Measurements from ENCODE around the gene NAT10.

The NAT10 gene

GRCh38 chr11:34105957-34106504 is 602 bp downstream of the NAT10 start:
- DNase-seq (ENCODE audit: low spot score): peak; percentile 11
- FAIRE-seq: no peak

DNA sequence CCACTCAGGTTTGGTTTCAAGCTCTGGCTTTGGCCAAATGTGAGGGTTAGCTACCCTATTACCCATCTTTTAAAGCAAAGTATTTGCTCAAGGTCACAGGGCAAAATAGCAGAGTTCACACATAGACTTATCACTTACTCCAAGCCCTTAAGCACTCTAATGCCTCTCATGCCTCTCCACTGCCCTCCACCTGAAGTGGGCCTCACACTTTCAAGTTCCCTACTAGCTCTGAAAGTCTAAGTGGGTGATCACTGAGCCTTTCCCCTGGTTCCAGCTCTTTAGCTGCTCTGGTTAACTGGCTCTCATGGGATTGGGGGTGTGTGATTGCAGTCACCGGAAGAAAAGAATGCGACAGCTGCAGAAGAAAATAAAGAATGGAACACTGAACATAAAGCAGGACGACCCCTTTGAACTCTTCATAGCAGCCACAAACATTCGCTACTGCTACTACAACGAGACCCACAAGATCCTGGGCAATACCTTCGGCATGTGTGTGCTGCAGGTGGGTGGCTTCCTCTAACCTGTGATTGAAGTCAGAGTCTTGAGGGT is 6.4 kb downstream of the NAT10 start:
- no peak for DNase-seq (ENCODE audit: low spot score)
- no peak for FAIRE-seq

DNA sequence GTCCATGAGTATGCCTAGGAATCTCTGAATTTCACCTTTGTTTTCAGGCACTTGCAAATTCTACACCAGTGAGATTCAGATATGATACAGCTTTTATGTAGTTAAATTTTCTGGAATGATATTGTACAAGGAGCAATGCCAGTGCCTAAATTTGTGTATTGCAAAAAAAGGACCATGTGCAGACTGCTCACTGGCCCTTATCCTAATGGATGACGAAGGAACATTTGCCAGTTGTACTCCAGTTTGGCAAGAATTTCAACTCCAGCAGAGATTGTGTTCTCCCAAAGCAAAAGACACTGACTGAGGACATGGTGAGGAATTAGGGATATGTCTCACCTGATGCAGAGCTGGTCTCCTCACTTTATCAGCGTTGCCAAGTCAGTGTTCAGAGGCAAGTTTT is 8.6 kb downstream of the NAT10 start:
- DNase-seq (ENCODE audit: low spot score) (no peak), FAIRE-seq (no peak)

GRCh38 chr11:34114471-34114870 is 9.0 kb downstream of the NAT10 start:
- FAIRE-seq: no peak

GRCh38 chr11:34120651-34121050 is 15.2 kb downstream of the NAT10 start:
- FAIRE-seq (no peak), DNase-seq (ENCODE audit: low spot score) (no peak)

More at GRCh38 chr11:34114471-34114870, 9.0 kb downstream of the NAT10 start:
- no peak for DNase-seq (ENCODE audit: low spot score)

DNA sequence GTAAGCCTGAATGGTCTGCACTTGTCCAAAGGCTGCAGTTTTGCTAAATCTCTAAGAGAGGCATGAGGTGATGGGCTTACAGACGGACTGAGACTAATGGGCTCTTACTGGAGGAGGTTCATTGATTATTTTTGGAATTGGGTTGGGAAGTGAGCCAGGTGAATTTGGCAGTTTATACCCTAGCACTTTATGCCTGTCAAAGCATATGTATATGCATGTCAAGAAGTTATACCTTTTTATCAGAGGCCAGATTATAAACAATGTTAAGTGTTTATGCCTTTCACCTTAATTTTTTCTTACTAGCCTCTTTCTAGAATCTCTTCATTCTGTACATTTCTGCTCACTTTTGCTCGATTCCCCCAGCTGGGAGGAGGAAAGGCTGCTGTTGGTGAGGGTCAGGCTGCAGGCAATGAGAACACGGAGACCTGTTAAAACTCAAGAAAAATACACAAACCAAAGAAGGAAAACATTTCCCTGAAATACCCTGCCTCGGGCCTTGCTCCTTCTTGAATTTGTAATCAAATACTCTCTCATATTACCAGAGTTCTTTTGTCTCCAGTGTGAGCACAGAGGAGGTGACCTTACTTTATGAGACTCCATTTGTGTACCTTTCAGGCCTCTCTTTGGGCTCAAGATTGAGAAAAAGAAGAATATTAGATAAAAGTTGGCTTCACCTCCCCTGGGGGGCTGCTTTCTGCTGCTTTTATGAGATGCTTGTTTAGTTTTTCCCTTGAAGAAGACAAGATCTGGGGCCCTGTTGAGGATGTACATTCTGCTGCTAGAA is 19.6 kb downstream of the NAT10 start:
- FAIRE-seq: no peak
- no peak for DNase-seq (ENCODE audit: low spot score)

- DNase-seq (ENCODE audit: low spot score) (no peak), FAIRE-seq (no peak)
Observed at GRCh38 chr11:34126959-34127848, 21.8 kb downstream of the NAT10 start.

DNA sequence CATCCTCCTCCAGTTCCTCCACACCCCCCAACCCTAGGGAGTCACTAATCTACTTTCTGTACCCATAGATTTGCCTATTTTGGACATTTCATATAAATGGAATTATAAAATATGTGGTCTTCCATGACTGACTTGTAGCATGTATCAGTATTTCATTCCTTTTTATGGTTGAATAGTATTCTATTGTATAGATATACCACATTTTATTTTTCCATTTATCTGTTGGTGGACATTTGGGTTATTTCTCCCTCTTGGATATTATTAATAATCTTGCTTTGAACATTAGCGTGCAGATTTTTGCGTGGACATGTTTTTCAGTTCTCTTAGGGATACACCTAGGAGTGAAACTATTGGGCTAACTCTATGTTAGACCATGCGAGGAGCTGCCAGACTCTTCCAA is 23.4 kb downstream of the NAT10 start:
- no peak for DNase-seq (ENCODE audit: low spot score)
- FAIRE-seq: no peak

- DNase-seq (ENCODE audit: low spot score) (no peak), FAIRE-seq (no peak)
Observed at GRCh38 chr11:34132261-34132965, 27.0 kb downstream of the NAT10 start.

DNA sequence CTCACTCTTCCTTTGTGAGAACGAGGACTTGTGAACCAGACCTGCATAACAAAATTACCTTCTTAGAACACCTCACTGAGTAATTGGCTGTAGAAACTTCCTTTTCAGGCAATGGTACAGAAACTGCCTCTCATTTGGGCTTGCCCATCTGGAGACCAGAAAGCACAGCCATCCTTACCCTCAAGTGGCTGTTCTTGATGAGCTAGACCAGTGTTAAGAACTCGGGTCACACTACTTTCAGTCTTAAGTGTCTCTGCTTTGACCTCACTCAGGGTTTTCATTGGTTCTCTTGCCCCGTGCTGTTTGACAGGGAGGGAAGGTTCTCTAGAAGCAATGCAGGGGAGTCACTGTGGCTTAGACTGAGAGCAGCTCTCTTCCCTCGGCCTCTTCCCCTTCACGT is 29.3 kb downstream of the NAT10 start:
- no peak for FAIRE-seq
- DNase-seq (ENCODE audit: low spot score): no peak

GRCh38 chr11:34135439-34135838 is 30.0 kb downstream of the NAT10 start:
- no peak for FAIRE-seq
- DNase-seq (ENCODE audit: low spot score): no peak

DNA sequence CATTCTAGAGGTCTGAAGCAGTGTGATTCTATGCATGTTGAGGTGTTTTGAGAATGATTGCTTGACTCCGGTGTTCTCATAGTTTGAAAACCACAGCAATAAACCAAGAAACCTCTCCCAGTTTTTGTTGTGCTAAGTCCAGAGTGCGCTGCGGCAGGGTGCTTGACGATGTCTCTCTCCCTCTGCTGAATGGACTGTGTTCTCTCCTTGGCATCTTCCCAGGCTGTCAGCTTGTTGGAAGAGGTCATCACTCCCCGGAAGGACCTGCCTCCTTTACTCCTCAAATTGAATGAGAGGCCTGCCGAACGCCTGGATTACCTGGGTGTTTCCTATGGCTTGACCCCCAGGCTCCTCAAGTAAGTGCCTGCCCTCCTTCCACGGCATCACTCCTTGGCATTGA is 31.0 kb downstream of the NAT10 start:
- no peak for FAIRE-seq
- DNase-seq (ENCODE audit: low spot score): no peak

GRCh38 chr11:34139346-34139745 is 33.9 kb downstream of the NAT10 start:
- no peak for DNase-seq (ENCODE audit: low spot score)
- no peak for FAIRE-seq

DNA sequence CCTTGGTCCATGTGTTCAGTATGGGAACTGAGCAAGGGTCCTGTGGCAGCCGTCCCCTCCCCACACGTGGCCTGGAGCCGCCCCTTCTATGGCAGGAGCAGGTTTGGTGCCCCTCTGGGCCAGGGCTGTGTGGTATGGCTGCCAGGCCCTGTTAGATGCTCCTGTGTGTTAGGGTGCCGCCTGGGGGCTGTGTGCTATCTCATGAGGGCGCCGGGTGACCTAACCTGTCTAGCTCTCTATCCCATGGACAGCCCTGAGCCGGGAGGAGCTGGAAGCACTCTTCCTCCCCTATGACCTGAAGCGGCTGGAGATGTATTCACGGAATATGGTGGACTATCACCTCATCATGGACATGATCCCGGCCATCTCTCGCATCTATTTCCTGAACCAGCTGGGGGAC is 34.7 kb downstream of the NAT10 start:
- no peak for DNase-seq (ENCODE audit: low spot score)
- FAIRE-seq: no peak

- FAIRE-seq (no peak), DNase-seq (ENCODE audit: low spot score) (no peak)
Observed at GRCh38 chr11:34143048-34143447, 37.6 kb downstream of the NAT10 start.

DNA sequence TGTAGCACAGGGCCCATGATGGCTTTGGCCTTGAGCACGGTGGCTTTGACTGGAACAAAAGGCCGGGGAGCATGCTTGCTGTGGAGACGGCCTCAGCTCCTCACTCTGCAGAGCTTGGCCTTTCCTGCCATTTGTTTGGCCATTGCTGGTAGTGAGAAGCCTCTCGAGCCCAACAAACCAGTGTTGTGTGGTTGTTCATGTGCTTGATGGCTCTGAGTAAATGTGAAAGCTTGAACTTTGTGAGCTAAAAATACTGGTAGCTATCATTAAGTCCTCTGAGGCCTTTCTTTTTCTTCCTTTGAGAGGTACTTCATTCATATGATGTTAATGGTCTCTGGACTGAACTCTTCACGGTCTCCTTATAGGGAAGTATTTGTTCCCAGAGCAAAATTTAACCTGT is 39.6 kb downstream of the NAT10 start:
- FAIRE-seq: no peak
- DNase-seq (ENCODE audit: low spot score): no peak

- no peak for DNase-seq (ENCODE audit: low spot score)
- no peak for FAIRE-seq
Observed at GRCh38 chr11:34145847-34146381, 40.5 kb downstream of the NAT10 start.

- no peak for DNase-seq (ENCODE audit: low spot score)
- peak; percentile 35 for FAIRE-seq
Observed at GRCh38 chr11:34146411-34146810, 41.0 kb downstream of the NAT10 start.

DNA sequence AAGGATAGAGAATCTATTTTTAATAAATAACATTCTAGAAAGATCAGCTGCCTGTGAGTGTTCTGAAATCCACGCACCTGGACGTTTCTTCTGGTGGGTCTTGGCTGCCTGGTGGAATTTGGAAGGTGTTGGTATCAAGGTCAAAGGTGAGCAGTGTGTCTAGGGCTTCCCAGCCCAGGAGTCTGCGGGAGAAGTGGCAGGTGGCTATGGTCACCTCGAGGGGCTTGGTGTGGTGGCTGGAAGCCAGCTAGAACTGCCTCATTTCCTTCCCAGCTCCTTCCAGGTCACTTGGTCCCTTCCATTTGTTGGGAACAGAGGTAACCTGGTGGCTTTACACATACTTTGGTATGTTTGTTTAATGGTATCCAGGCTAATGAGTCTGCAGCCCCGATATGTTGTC is 41.4 kb downstream of the NAT10 start:
- no peak for DNase-seq (ENCODE audit: low spot score)
- no peak for FAIRE-seq

DNA sequence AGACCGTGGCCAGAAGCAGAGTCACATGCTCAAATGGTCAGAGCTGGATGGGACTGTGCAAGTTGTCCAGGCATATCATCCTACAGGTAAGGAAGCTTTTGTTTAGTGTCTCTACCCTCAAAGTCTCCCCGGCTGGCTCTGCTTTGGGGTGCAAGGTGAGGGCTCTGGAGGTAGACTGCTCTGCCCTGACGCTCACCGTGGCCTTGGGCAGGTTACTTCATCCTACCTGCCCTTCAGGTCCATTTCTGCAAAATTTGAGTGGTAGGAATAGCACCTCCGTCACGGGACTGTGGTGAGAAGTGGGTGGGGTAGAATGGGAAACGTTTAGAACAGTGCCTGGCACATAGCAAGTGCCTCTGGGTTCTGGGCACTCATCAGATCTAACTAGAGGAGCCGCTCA is 42.2 kb downstream of the NAT10 start:
- no peak for DNase-seq (ENCODE audit: low spot score)
- no peak for FAIRE-seq

GRCh38 chr11:34148504-34149165 is 43.2 kb downstream of the NAT10 start:
- FAIRE-seq: no peak
- no peak for DNase-seq (ENCODE audit: low spot score)
